GM18502 (cell line): ENCODE data around the gene PEX14.

ENCODE experiments used
- ATAC-seq: cut with Tn5 transposase; IDR thresholded peaks from one replicate; pipeline ENCODE4 v1.9.1; 2021; ENCODE audit warnings: mild to moderate bottlenecking; ENCODE audit not compliant: unreplicated experiment, poor library complexity

Gene PEX14

DNA sequence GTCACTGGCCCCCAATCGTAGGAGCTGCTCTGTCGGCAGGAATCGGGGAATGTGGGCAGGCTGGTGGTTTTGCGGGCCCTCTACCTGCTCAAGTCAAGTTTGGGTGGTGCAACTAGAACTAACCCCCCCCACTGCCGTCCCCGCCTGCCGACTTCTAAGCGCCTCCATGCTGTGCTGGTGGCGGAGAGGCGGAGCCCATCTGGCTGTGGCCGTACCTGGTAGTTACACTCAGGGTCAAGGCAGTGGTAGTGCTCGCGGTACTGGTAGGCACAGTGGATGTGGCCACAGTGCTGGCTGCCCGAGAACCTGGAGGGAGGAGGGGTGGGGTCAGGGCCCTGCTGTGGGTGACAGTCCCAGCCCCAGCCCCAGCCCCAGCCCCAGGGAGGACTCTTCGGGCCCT is 181.7 kb downstream of the PEX14 start:
- no peak for ATAC-seq

DNA sequence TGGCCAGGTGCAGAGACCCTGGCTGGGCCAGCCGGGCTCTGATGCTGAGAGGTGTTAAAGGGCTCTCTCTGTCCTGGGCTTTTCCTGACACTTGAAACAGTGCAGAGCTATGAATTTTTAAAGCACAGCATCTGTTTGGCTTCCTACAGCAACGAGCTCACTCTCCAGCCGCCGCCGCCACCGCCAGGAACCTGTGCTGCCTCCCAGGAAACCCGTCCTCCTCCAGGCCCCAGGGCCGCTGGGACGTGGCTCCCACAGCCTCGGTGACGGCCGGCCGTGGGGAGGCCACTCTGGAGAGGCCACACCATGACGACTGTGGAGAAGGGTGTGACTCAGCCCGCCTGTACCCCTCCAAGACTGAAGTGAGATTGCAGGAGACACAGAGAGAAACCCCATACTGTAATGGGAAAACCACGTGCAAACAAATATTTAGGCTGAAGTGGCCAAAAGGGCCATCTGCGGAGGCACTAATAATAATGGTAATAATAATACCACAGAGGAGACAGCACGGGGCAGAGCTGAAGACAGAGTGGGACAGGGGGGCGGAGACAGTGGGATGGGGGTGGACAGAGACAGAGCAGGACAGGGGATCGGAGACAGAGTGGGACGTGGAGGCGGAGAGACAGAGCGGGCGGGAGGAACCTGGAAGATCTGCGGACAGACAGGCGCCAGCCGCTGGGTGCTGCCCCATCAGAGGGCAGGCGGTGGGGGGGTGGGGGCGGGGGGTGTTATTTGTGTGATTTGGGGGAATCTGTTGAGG is 182.5 kb downstream of the PEX14 start:
- no peak for ATAC-seq

DNA sequence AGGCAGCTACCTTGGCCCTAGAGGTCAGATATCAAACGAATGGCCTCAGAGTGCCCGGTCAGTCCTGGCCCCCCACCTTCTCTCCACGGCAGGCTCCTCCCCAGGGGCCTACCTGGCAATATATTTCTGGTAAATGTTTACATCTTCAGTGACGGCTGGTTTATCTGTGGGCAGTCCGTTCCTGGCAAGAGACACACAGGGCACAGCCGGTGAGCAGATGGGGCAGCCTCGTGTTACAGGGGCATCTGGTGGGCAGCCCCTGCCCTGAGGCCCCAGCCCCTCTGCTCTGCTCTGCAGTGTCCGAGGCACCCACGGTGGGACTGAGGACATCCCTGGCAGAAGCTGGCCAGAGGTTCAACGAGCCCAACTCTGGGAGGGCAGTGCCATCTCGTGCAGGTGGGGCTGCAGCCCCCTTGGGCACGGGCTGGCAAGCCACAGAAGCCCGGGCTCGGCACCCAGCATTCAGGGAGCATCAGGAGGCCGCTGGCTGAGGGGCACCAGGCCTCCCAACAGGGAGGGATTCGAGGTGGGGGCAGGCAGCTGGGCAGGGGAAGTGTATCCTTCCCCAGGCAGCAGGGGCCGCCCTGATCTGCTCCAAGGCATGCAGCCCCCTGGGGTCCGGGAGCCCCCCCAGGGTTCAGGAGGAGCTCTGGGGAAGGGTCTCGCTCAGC is 183.8 kb downstream of the PEX14 start:
- no peak for ATAC-seq

DNA sequence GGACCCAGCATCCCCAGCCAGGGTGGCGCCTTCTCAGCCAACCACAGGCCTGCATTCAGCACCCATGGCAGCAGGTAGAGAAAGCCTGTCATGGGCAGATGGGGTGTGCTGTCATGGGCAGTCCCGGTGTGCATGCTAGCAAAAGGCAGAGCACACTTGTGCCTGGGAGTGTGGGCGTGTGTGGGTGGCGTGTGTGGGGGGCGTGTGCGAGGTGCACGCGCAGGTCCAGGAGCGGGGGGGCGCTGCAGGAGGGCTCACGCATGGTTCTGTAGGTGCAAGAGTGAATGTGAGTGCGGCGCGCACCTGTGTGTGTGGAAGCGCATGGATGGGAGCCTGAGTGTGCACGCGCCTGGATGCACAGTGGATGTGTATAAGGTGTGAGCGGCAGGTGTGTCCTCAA is 184.5 kb downstream of the PEX14 start:
- ATAC-seq: no peak

DNA sequence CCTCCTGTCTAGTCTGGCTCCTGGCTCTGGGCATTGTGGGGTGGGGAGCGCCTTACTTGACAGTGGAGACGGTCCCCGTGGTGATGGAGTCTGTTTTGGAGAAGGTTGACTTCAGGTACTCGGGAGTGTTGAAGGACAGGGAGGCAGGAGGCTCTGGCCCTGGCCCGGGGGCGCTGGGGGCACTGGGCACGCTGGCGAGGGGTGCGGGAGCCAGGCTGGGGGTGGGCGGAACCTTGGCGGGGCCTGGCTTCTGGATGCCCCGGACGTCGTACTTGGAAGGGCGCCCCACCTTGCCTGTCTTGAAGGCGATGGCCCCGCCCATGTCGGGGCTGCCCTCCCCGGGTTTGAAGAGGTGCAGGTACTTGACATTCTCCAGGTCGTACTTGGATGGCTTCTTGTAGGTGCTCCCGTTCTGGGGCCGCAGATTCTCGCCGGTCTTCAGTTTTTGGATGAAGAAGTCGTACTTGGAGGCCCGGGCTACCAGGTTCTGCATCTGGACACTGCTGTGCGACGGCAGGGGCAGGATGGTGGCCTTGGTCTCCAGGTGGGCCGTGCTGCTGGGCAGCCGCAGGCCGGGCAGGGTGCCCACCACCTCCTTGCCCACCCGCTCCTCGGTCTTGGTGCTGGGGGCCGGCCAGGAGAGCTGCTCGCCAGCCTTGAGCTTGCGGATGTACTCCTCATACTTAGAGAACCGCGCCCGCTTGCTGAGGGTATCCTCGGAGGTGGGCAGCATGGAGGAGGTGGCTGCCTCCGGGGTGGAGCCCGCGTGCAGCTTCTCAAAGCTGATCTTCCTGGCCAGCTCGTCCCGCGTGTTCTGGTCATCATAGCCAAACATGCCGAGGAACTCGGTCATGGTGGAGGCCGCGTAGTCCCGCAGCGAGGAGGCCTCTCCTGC is 185.1 kb downstream of the PEX14 start:
- ATAC-seq: no peak

DNA sequence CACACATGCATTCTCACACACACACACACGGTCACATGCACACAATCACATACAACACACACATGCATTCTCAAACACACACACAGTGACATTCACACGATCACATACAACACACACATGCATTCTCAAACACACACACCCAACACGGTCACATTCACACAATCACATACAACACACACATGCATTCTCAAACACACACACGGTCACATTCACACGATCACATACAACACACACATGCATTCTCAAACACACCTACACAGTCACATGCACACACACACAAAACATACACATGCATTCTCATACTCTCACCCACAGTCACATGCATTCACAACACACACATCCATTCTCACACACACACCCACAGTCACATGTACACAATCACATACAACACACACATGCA is 186.7 kb downstream of the PEX14 start:
- no peak for ATAC-seq

DNA sequence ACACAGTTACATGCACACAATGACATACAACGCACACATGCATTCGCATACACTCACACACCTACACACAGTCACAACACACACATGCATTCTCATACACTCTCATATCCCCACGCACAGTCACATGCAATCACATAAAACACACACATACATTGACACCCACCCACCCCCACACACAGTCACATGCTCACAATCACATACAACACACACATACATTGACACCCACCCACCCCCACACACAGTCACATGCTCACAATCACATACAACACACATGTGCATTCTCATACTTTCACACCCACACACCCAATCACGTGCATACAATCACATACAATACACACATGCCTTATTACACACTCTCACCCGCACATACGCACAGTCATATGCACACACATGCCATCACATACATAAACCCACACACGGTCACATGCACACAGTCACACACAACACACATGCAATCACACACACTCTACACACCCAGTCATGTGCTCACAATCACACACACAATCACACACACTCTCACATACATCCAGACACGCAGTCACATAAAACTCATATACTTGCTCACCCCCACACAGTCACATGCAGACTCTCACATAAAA is 187.4 kb downstream of the PEX14 start:
- ATAC-seq: no peak

DNA sequence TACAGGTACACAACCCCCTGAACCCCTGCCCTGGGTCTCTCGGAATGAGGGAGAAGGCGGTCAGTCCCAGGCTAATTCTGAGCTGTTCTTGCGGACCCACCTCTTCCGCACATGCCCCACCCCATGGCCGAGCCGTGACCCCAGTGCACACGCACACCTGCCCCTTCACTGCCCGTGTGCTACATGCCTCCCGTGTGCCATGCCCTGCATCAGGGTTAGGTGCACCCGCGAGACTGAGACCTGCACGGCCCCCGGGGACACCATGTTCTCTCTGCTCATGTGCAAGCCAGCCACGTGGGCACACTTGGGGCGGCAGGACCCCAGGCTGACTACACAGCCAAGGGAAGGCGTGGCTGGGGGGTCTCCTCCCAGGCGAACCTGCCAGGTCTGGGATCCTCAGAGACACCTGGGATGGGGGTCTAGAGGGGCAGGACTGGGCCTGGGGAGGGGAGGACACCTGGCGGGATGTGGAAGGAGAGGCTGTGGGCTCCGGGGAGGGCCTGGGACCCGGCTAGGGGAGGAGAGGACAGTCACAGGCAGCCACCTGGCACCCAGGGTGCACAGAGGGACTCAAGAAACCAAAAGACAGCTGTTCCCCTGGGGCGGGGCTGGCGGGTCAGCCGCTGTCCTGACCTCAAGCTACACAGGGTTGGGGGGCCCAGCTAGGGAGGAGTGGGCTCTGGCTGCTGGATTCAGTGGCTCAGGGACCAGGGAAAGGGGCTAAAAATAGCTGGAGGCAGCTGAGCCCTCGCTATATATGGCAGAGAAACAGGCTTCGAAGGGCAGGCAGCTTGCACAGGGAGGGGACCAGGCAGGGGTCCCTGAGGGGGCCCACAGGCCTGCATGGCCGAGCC is 188.3 kb downstream of the PEX14 start:
- ATAC-seq: no peak

DNA sequence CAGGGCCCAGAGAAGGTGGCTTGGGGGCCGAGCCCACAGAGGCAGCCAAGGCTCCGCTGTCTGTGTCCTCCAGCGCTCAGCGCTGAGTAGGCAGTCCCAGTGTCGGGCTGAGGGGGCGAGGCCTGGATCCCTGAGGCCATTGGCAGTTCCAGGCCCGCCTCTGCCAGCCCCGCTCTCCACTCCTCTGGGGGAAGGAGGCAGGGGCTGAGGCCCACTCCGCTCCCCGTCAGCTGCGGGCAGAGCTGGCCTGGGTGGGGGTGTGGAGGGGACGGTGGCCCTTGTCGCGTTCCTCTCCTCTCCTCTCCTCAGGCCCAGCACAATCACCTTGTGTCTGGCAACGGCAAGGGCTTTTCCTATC is 188.9 kb downstream of the PEX14 start:
- ATAC-seq: no peak

DNA sequence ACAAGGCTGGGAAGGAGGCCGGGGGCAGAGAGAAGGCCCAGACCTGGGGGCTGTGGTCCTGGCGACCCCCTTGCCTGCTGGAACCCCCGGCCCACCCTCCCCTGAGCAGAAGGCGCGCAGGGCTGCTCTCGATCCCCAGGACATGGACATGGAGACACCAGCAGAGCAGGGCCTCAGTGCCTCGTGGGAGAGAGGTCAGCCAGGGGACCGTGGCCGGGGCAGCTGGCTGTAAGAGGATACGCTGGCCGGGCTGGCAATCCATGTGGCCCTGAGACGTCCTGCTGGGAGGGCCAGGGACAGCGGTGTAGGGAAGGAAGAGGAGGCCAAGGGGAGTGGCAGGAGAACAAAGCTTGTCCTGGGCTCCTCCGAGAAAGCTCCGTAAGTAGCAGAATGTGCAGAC is 189.5 kb downstream of the PEX14 start:
- no peak for ATAC-seq

DNA sequence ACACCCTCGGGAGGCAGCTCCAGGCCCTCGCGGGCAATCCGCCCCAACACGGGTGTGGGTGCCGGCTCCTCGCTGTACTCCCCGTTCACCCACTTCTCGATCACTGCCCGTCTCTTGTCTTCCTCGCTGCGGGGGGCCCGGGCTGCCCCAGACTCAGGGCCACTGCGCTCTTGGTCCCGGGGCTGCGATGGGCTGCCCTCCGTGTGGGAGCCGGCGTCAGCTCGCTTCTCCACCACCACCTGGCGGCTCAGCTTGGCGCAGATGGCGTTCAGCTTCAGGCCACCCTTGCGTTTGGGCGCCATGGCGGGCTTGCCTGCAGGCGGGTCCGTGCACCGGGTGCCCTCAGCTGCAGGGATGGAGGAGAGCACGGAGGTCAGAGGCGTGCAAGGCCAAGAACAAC is 190.5 kb downstream of the PEX14 start:
- ATAC-seq: no peak

DNA sequence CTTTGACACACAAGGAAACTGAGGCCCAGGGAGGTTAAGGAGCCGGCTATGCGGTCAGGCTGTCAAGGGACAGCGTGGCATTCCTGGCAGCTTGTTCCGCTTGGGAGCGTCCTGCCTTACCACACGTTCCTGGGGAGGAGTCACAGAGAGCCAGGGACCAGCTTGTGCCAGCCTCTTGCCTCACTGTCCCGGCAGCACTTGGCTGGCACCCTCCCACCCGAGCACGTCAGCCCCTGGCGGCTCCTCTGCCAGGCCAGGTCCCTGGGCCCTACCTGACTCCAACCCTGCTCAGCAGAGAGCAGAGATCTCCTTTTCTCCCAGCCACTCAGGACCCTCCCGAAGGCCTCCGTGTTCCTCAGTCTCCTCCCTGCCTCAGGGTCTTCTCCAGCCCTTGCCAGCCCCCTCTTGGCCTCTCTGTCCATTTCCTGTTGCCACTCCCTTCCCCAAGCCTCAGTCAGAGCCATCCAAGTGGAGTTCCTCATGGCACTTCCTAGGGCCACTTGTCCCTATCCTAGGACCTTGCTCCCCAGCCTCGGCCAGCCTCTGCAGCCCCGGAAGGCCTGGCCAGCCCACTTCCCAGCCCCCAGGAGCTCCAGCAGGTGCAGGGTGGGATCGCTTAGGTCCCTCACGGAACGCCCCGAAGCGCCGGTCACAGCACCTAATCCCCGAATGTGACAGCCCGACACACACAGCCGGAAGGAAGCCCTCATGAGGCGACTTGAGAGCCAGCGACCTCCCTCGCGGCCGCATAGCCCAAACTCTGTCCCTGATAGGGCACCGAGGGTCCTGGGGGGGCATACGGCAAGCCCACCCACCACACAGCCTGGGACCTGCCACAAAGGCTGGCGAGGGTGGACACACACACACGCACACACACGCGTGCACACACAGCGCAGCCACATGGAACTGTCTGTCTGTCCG is 191.4 kb downstream of the PEX14 start:
- ATAC-seq: no peak

DNA sequence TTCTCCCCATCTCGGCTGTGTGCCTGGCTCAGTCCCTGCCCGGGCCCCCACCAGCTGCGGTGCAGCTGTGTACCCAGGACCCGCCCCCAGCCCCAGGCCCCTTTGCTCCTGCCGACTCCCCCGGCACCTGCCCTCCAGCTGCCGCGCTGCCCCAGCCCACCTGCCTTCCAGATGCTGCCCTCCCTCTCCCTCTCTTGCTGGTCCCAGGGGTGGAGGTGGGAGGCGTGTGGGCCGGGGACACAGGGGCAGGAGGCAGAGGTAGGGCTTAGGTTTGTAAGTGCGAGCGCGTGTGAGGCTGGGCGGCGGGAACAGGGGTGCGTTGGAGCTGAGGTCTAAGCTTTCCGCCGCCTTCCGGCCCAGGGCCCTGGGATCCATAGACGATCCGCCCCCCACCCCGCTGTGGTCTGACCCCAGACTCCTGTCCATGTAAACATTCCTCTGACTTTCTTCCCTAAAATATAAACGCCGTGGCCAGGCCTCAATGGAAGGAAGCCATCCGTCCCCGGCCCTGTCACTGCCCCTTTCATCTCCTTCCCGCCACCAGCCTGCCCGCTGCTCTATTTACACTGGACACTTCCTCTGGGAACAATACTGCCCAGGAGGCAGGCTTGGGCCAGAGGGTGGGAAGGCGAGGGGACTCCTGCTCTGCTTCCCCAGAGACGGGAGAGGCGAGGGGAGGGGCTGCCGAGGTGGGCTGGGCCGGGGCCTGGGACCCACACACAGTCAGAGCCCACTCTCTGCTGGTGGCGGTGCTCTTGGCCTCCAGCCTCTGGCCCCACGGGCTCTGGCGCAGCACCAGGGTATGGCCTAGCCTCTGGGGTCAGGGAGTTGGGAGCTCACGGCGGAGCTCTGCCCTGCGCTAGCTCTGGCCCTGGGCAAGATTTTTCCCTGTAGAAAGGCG is 193.4 kb downstream of the PEX14 start:
- ATAC-seq: no peak

DNA sequence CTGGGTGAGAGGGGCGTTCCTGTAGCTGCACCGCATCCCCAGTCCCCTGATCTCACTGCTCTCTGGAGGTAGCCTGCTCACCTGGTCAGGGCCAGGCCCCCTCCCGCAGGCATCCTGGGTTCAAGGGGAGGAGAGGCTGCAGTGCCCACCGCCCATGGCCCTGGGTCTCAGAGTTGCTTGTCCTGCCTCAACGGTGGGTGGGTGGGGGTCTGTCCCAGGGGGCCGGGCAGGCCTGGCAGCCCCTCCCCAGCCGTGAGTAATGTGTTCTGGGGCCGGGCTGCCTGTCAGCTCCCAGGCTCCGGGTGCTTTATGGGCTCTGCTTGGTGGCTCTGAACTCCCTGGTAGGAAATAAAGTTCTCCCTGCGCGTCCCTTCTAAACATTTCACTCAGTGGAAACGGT is 194.8 kb downstream of the PEX14 start:
- ATAC-seq: no peak

DNA sequence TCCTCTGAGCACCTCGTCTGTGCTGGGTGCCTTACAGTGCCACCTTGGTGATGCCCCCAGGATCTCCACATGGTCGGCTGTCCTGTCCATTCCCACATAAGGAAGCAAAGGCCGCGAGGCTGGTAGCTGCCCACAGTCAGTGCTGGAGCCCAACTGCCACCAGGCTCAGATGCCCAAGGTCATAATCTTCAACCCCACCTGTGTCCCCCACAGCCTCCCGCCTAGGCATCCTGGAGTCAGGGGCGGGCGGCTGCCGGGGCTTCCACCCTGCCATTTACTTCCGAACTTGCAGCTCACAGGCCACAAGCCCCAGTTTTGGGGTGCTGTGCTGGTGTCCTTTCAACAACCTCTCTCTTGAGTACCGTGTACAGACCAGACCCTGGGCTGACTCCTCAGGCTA is 195.4 kb downstream of the PEX14 start:
- ATAC-seq: no peak

DNA sequence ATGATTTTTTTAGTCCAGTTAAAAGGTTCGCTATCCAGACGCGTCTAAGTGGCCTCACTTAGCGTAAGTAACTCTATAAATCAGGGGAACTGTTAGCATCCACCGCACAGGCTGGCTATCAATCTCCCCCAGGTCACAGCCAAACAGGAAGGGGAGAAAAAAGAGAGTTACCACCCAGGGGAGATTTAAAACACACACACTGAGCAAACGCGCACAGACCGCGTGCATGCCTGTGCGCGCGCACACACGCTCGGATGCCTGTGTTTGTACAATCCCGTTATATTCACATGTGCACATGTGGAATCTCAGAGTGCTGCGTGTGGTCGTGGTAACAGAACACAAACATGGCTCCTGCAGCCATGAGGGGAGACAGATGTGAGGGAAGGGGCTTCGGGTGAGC is 196.3 kb downstream of the PEX14 start:
- ATAC-seq: no peak

DNA sequence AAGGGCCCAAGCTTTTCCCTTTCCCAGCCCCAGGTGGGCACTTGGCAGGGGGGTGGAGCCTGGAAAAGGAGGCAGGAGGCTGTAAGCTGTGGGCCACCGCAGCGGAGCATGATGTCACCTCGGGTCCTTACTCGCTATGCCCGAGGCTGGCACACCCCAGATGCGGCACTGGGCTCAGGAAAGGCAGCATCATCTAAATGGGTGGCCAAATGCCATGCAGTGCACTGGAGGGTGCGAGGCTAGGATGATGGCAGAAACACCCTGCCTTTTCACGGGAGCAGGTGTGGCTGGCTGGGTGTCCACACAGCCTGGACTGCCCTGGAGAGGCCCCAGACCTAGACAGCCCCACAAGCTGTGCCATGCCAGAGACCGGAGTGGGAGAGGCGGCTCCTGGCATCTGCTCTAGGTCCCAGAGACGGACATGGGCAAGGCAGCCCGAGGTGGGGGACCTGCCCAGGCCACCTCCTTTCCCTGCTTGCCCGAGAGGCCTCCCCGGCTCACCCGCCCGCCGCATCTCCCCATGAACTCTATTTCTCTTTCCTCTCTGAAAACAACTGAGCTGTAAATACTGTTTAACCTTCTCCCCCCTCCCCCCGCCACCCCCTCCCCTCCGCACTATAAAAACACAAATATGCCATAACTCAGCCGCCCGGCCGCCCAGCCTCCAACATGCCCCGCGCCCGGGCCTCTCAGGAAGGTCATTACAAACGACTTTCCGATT is 197.0 kb downstream of the PEX14 start:
- ATAC-seq: no peak
